NCI-H460 (cell line): ENCODE results near the gene RPS6KA2. TPM values are rescaled to one million over a fixed set of nuclear protein-coding genes. Genes with fewer than 3 reads are reported as not detected.
A peak's percentile ranks its signal among the peaks of the same experiment; 100 is the strongest.
"Not testable (repeated sequence)": the region's sequence is repeated elsewhere in the genome, so short reads cannot be mapped to it uniquely, and the experiment has no call there.

Experiments used
- DNase-seq: peaks from one replicate; pipeline ENCODE4 v3.0.0-alpha.2; 2016; ENCODE audit warnings: low read depth; ENCODE audit errors: extremely low read depth
- total RNA-seq: library from RNA; depleted of rRNA; stranded (reverse); fragments of >200 nt; shearing (Covaris generic); gene quantifications from 2 replicates; pipeline ENCODE4 v1.2.3, GENCODE V29; 2014

The RPS6KA2 gene
- total RNA-seq, 1 experiment from 2014 or later = 6.7 TPM

DNA sequence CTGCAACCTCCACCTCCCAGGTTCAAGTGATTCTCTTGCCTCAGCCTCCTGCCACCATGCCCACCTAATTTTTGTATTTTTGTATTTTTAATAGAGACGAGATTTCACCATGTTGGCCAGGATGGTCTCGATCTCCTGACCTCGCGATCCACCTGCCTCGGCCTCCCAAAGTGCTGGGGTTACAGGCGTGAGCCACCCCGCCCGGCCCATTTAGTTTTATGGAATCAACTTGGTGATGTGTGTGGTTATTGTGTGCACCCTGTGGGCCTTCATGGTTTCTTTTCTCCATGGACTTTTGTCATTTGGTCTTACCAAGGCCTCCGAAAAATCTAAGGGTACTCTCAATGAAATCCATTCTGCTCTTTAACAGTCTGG, 88.1 kb downstream of the RPS6KA2 start:
- not testable (repeated sequence) for DNase-seq

DNA sequence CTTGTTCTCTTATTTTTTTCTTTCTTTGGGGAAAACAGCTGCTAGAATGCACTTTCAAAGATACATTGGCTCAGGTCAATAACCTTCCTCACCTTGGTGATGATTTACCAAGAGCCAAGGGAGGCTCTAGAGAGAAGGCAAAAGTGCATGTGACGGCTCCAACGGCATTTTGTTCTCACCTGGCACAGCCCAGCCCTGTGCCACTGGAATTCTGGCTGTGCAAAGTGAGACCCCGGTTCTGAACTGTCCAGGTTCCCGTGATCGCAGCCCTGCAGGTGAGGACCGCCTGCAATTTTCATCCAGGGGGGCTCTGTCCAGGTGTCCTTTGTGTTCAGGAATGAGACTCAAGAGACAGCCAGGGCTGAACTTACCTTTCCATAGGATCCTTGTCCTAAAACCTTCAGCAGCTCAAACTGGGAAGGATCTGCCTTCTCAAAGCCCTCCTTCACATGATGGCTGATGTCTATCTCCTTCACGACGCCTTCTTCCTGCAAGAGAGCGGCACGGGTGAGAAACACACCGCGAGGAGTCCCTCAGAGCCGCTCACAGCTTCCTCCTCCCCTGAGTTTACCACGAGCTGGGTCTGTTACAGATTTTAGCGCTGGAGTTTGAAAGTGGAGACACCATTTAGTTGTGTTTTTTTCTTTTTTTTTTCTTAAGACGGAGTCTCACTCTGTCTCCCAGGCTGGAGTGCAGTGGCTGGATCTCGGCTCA, 88.6 kb downstream of the RPS6KA2 start:
- DNase-seq = no peak

DNA sequence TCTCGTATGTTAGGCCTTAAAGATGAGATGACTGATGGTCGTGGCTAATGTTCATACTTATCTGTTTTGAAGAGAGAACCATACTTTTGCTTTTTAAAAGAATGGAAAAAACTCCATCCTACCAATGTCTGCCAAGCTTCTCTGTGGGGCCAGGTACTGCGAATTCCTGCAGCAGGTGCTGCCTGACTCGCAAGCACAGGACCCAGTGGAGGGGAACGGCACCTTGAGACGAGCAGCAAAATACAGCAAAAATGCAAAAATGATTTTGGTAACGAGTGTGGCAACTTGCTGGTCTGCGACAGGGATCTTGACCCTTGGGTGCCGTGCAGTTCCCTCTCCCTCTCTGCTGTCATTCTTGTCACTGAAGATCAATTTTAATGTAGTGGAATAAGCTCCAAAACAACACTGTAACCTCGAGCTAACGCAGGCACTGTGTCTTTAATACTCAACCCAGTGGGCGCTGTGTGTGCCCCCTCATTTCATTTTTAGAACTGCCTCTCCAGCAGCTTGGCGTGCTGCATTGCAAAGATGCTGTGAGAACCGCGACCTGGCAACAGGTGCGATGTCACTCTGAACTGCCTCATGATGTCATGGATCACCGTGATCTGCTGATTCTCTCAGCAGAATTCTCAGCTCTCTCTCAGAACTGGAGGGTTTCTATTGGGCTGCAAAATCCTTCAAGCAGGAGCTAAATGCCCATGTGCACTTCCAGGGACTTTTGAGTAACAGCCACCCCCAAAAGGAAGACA, 92.2 kb downstream of the RPS6KA2 start:
- DNase-seq = no peak

DNA sequence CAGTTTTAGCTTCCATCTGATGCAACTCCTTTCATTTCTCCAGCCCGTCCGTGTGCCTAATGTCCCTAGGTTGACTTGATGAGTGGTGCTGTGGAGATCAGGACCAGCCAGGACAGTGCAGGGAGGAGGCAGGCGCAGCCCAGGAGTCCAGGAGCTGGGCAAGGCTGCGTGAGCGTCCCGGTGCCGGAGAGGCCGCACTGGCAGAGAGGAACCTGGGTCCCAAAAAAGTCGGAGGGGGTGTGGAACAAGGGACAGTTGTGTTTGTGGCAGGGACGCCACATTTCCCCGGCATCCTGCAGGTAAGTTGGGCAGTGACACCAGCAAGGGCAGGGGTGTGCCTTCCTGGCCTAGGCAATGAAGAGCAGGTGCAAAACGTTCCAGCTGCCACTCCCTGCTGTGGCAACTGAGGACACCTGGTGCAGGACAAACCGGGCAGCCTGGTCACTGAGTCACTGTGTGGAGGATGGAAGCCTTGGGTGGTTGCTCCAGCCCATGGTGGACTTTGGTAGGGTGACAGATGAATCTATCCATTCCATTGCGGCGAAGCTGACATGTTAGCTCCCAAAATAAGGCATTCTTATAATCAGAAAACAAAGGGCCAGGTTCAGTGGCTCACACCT, 93.7 kb downstream of the RPS6KA2 start:
- DNase-seq = no peak

GRCh38 chr6:166532302-166532701, 94.7 kb downstream of the RPS6KA2 start:
- DNase-seq = no peak

DNA sequence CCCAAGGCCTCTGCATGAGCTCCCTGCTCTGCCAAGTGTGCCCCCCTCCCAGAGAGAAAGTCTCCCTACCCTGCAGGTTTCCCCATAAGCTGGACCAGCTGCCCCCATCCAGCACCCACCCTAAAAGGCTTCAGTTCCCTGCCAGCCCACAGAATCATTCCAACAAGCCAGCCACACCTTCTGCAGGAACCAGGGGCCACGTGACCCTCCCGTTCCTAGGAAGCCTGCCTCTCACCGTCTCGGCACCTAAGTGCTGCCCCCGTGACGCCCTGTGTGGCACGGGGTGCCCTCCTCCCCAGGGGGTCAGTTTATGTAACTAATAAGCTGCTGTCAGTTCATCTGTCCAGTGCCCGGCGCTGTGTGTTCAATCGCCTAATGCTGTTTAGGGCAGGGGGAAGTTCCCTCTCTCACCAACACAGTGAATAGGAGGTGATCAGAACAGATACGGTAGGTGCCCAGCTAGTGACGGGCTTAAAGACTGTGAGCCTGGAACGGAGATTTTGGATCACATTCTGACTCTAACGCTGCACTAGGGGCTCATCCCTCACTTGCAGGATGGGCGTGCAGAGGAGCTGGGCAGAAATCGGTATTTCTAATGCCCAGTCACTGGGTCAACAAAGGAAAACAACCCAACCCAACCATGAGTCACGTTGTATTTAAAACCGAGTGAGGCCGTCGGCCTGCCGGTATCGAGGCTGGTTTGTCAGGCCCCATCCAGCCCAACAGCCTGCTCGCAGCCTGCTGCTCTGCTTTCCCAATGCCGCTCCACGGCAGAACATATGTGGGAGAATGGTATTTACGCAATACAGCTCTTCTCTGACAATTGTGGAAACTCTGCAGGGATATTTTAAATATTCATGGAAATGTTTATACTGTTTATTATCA, 96.6 kb downstream of the RPS6KA2 start:
- peak; percentile 53 for DNase-seq

- DNase-seq = no peak
These were observed 97.5 kb downstream of the RPS6KA2 start for GRCh38 chr6:166529586-166529985.

- DNase-seq = not testable (repeated sequence)
These were observed 98.0 kb downstream of the RPS6KA2 start for GRCh38 chr6:166529058-166529457.

DNA sequence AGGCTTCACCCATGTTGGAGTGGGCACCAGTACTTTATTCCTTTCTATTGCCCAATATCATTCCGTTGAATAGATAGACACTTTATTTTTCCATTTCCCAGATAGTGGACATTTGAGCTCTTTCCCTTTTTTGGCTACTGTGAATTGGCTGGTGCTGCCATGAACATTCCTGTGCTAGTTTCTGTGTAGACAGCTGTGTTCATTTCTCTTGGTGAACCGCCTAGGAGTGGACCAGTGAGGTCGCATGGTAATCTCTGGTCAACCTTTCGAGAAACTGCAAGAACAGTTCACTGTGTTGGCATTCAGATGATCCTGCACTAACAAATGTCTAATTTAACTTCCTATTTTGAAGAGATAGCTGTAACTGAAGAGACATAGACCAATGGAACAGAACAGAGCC, 99.2 kb downstream of the RPS6KA2 start:
- no peak for DNase-seq

DNA sequence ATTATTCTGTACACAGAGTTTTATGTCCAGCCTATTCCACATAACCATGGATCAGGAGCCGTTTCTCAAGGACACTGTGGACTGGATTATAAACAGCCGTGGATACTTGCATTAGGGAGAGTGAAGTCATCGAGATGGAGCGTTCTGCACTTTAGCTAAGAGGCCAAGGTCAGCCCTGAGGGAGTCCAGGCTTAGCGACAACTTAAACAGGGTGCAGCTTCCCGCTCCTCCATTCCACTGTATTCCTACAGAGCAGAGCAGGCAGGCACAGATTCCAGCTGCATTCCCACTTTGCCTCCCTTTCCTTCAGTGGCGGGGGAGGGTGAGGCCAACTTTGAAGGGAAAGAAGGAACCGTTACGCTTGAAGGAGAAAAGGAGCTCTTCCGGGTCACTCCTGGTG, 100.1 kb downstream of the RPS6KA2 start:
- no peak for DNase-seq

GRCh38 chr6:166525567-166525966, 101.5 kb downstream of the RPS6KA2 start:
- no peak for DNase-seq

GRCh38 chr6:166523782-166524559, 103.1 kb downstream of the RPS6KA2 start:
- DNase-seq = no peak

DNA sequence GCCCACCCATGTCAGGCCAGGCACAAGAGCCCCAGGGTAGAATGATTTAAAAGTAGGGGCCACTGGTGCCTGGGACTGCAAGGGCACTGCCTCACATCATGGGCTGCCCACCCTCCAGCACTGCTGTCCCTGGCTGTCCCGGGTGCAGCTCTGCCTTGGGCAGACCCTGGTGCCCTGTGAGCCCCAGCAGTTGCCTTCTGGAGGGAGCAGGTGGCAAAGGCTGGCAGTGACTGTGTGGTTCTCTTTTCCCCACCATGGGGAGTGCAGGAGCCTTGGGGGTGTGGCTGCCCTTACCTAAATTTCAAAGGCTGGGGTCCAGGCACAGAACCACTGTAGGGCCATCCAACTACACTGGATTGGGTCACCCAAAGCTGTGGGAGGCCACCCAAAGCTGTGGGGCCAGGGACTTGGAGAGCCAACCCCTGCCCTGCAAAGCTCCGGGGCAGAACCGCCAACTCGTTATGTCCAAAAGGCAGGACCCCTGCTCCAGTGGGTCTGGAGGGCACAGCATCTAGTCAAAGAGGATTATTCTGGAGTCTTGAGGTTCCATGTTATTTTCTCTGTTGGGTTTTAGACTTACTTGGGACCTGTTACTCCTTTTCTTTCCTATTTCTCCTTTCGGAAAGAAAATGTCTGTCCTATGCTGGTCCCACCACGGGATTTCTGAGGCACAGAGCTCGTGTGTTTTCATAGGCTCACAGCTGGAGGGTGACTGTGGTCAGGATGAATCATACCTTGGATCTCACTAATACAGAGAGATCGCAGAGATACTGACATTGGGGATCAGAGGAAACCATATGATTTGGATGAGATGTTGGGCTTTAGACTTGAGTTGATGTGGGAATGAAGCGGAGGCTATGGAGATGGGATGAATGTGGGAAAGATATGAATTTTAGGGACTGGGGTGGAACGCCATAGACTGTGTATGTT, 105.9 kb downstream of the RPS6KA2 start:
- DNase-seq = no peak

- DNase-seq = no peak
These were observed 110.7 kb downstream of the RPS6KA2 start for GRCh38 chr6:166516251-166516884.

GRCh38 chr6:166515072-166515810, 111.8 kb downstream of the RPS6KA2 start:
- peak; percentile 37 for DNase-seq

DNA sequence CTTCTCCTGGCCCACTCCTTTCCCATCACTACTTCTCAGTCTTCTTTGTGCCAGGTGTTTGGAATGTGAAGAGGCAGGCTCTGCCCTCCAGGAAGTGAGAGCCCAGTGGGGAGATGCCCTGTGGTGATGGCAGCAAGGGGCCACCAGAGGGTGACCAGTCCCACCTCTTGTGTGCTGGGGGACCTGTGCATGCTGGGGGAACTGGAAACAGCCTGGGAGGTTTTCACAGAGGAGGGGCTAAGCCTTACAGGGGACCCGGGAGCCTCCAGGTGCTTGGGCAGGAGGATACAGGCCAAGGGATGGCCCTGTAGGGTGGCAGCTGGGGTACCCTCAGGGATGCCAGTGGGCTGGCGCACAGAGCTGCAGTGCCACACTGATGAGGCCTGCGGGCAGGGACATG, 112.9 kb downstream of the RPS6KA2 start:
- DNase-seq = no peak

DNA sequence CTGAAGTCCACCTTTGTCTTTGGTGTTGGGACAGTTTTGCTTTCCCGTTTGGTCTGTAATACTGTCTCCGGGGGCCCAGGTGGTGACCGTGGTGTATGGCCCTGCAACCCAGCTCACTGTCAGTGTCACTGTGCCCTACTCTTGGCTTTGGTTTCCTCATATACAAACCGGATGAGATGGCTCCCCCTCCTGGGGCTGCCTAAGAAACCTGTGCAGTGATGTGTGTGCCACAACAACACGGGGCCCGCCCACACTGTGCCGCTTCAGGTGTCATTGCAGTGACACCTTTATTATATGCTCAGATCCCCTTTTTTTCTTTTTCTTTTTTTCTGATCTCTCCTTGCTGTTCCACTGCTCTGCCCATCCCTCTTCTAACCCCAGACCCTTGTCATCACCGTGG, 114.5 kb downstream of the RPS6KA2 start:
- DNase-seq = no peak

DNA sequence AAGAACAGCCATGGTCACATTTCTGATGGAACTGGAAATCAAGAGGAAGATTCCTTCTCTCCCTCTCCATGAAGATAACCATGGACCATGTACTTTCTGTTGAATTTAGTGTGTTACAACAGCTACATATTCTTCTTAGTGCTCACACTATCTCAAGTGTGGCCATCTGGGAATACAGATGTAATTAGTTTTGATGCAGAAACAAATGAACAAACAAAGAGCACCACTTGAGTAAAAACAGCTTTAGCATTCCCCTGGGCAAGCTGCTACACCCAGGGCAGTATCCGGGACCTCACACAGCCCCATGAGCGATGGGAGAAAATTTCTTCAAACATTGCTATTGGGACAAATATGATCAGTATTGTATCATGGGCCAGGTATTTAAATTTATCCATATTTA, 115.7 kb downstream of the RPS6KA2 start:
- no peak for DNase-seq
